Muscle of back (tissue), 13 donors: ENCODE measurements around the gene DCLRE1B. TPM values are rescaled to one million over a fixed set of nuclear protein-coding genes. Genes with fewer than 3 reads are reported as not detected.
A peak's percentile ranks its signal among the peaks of the same experiment; 100 is the strongest.

Experiments
- DNase-seq, 3 donors: peaks; one replicate each; pipeline versions ENCODE4 v3.0.0 to v3.0.0-alpha.2; 2013
- long read RNA-seq, 9 donors: transcript quantifications; one replicate each; lab custom pipeline, GENCODE V29; 2026
- polyA plus RNA-seq, 10 donors: library from polyadenylated mRNA; unstranded; fragments of 120-200 nt; gene quantifications; one replicate each; pipeline ENCODE4 v1.2.1, GENCODE V29; 2013; ENCODE audit not compliant: insufficient read length in 10 of 10

Gene DCLRE1B
- 10 to 100 TPM in 4 of 10 donors, 1 to 10 TPM in 6; 7.6 to 11.6 (median 9.0) TPM for polyA plus RNA-seq
- long read RNA-seq, donor 1, partial matches to known transcripts = 0 of 4 reads
- long read RNA-seq, donor 1, other reads (novel, unspliced or antisense) = 0 of 4 reads
- long read RNA-seq, donor 2, partial matches to known transcripts = 0 of 2 reads
- long read RNA-seq, donor 2, other reads (novel, unspliced or antisense) = 0 of 2 reads
- long read RNA-seq, donor 3 = 0 reads
- long read RNA-seq, donor 4 = 0 reads
- long read RNA-seq, donor 5, transcript DCLRE1B-201 (4 exons, 3,940 nt) = major isoform, 7 of 9 reads
- long read RNA-seq, donor 5, partial matches to known transcripts = 0 of 9 reads
- long read RNA-seq, donor 5, other reads (novel, unspliced or antisense) = 0 of 9 reads
- long read RNA-seq, donor 6, partial matches to known transcripts = 0 of 3 reads
- long read RNA-seq, donor 6, other reads (novel, unspliced or antisense) = 0 of 3 reads
- long read RNA-seq, donor 7, partial matches to known transcripts = 0 of 5 reads
- long read RNA-seq, donor 7, other reads (novel, unspliced or antisense) = 0 of 5 reads
- long read RNA-seq, donor 8, partial matches to known transcripts = 5 of 9 reads
- long read RNA-seq, donor 8, other reads (novel, unspliced or antisense) = 0 of 9 reads
- long read RNA-seq, donor 9, partial matches to known transcripts = 0 of 2 reads
- long read RNA-seq, donor 9, other reads (novel, unspliced or antisense) = 0 of 2 reads

DNA sequence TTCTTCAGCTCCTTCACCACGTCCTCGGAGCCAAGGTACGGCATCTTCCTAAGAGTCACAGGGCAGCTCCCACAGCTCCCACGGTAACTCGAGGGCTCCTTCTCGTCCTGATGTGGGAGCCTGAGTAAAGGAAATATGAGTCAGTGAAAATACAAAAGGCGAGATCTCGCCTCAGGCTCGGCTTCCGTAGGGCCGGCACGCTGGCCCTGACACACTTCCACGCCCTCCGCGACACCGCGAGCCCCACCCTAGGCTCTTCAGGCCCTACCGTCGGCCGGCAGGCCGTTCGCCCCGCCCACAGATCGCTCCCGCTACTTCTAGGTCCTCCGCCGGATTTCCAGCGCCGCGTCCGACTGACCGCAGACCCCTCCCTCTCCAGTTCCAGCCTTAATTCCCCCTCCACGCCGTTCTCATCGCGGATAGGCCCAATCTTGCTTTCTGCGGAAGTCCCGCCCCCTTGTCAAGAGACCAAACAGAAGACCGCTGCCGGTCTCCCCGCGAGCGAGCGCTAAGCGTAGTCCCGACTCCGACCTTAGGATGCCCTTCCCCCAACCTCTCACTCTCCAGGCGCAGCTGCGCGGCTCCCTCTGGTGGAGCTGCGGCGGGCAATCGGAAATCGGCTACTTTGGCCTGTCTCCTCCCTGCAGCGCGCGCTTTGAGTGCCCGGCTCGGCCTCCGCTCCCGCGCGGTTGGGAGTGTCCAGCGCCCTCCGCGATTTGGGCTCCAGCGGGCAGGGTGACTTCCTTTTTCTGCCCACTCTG is at the start of gene DCLRE1B, which contains the start of gene AP4B1:
TSS of gene DCLRE1B (plus strand) at position 653 of the 761 bp plus-strand sequence. CDS start 261 bp downstream, outside the sequence.
TSS of gene AP4B1 (minus strand) at position 126 of the 761 bp plus-strand sequence. CDS start at position 44, 82 bp downstream.
- DNase-seq = peak; percentile 100

DNA sequence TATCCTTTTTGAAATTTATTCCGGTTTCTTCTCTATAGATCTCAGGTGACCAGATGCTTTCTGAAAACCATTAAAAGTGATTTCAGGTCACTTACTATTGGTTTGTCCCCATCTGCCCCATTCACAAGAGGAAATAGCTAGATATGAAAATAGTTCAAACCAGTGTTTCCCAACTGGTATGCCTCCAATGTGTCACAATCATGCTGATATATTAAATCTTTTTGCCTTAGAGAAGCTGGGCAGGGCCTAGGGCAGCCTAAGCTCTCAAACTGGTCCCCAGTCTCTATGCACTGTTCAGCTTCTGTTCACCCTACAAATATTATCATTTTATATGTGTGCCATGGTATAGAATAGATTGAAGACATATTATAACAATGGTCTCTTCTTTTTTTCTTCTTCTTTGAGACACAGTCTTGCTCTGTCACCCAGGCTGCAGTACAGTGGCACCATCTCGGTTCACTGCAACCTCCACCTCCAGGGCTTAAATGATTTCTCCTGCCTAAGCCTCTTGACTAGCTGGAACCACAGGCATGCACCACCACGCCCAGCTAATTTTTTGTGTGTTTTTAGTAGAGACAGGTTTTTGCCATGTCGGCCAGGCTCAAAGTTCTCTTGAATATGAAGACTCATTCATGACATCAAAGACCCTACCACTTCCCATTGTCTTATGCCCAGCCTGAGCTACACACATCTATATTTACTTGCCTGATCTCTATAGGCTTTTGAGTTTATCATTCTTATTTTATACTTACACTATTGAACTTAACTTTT is 49.3 kb upstream of the DCLRE1B start:
- no peak for DNase-seq

DNA sequence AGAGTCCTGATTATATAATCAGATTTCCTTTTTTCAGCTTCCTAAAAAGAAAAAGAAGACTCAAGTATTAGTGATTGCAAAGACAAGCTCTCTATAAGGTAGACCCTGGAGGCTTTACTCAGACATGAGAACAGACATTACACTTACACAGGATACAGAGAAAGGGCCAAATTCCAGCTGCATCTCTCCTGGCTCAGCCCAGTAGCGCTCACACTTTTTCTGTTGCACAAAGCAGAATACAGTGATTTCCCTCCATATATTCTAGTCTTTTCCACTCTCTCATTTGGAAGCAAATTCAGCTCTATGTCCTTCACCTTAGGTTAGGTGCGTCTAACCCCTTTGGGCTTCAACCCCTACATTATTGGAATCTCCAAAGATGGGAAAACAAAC is 48.7 kb upstream of the DCLRE1B start:
- peak in 1 of 3 donors; percentile 53 for DNase-seq

DNA sequence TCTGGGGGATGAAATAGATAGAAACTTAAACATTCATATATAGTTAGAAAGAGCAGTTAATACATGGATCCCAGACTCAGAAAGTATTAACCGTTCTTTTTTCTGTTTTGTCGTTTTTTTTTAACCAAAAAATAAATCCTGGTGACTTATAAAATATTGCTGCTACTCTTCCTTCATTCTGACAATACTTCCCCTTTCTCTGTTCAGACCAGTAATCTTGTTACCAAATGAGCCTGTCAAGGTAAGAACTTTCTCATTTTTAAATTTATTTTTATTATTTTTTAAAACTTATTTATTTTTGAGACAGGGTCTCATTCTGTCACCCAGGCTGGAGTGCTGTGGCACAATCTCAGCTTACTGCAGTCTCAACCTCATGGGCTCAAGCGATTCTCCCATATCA is 47.4 kb upstream of the DCLRE1B start:
- DNase-seq = no peak

DNA sequence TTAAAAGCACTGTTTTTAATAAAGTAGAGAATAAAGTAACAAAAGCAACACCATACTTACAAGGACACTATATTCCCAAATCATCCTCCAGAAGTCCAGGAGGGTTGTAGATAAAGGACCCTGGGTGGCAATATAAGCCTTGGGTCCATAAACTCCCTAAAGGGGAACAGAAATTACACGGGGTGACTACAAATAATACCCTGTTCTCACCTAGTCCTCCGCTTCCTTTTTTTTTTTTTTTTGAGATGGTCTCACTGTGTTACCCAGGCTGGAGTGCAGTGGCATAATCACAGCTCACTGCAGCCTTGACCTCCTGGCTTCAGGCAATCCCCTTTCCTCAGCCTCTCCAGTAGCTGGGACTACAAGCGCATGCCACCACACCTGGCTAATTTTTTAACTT is 46.7 kb upstream of the DCLRE1B start:
- no peak for DNase-seq

DNA sequence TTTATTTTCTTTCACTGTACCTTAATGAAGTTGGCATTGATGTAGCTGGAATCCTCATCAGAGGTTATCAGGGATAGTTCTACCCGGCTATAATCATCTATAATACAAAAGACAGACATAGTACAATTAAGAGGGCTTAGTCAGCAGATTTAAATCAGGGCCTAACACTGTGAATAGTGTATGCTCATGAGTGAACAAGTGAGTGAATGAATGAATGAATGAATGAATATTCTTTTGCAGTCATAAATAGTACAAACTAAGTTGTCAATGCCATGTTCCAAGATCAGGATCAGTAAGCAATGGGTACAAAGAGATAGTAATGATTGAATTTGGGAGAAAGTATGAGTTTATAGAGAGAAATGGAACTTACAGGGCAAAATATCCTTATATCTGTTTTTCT is 46.1 kb upstream of the DCLRE1B start:
- no peak for DNase-seq

DNA sequence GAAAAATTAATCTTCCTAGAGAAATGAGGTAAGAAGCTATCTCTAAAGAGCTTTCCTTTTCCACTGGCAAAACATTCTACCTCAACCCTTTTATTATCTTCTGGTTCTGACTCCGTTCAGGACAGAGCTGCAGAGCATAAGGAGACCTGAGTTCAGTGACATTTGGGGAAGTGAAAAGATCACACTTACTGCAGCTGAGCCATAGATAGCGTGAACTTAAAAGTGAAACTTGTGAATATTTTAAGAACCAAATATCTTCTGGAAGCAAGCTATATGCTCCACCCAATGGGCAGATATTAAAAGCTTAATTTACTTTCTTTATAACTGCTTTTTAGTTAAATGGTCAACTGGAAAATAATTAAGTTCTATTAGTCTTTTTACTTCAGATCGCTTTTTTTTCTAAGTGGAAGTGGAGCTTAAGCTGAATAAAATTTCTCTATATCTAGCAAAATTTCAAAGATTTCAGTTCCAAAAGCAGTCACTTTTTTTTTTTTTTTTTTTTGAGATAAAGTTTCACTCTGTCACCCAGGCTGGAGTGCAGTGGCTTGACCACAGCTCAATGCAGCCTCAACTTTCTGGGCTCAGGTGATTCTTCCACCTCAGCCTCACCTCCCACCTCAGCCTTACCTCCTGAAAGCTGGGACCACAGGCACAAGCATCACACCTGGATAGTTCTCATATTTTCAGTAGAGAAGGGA is 45.5 kb upstream of the DCLRE1B start:
- peak in 1 of 3 donors; percentile 14 for DNase-seq

DNA sequence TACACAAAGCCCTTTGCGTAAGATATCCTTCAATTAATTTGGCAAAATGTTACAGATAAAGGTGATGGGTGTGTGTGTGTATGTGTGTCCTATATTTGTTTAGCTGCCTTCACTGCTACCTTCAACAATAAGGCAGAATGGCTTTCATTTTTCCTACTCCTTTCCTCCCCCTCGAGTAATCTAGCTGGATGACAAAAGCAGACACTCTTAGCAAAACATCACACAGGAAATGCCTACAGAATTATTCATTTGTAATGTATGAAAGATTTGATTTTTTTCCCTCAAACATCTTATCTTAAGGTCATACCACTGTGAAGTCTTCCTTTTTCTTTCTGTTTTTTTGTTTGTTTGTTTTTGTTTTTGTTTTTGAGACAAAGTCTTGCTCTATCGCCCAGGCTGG is 44.2 kb upstream of the DCLRE1B start:
- peak in 1 of 3 donors; percentile 63 for DNase-seq

DNA sequence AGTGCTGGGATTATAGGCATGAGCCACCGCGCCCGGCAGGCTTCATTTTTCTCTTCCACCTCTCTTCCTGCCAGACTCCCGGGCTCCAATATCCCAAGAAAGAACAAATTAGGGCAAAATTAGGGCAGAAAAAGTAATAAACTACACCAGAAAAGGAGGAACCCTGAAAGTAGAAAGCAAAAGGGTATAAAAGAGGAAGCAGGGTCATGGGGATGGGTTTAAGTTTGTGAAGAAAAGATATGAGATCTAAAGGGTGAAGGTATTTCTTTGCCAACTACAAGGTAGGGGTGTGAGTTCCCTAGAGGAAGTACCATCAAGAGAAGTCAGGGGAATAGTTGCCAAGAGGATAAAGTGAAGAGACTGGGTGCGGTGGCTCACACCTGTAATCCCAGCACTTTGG is 43.5 kb upstream of the DCLRE1B start:
- no peak for DNase-seq

DNA sequence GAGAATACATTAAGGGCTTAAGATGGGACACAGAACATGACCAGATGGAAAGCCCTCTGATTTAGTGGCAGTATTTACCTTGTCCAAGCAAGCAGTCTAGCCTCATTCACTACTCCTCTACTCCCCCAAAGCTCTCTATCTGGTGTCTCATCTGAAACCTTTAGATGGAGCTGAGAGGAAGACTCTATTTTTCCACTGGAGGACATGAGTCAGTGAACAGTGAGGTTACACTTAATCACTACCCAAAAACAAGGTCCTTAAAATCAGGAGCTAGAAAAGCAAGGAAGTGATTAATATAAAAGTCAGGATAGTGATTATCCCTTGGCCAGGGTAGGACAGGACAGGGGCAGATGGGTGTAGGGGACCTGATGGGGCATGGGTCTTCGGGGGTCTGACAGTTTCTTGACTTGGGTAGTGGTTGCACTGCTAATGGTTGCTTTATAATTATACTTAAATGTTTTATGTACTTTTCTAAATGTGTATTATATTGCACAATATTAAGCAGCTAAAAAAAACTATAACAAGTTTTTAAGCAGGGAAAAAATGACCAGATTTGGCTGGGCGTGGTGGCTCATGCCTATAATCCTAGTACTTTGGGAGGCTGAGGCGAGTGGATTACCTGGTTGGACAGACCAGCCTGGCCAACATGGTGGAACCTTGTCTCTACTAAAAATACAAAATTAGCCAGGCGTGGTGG is 36.6 kb upstream of the DCLRE1B start:
- peak in 1 of 3 donors; percentile 28 for DNase-seq

DNA sequence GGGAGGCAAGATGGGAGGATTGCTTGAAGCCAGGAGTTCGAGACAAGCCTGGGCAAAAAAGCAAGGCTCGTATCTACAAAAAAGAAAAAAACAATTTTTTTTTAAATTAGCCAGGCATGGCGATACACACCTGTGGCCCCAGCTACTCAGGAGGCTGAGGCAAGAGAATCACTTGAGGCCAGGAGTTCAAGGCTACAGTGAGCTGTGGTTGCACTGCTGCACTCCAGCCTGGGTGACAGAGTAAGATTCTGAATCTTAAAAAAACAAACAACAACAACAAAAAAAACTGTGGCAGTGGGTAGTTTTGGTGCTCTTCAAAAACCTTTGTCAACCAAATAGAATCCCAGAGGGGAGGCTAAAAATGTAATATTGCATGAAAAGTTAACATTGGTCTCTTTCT is 34.3 kb upstream of the DCLRE1B start:
- no peak for DNase-seq

DNA sequence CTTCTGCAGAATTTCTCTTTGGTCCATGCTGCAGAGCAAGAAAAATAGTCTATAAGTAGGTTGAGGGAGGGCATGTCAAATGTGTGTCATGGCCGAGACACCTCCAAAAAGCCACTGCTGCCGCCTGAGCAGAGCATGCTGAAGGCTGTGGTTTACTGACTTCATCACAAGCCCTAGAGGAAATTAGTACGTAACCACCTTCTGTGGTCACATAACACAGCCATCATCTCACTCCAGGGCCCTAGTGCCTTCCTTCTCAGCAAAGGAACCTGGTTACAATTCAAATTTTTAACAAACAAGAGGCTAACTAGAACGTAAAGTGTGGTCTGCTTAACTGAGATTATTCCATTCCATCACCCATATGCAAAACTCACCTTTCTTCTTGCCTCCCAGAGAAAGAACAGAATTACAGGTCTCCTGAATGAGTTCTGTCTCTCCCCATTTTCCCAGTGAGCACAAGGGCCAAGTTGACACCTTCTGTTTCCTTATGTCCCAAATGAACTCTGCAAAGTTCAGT is 33.5 kb upstream of the DCLRE1B start, which contains the start of gene PTPN22:
TSS of gene PTPN22 (minus strand) at position 116 of the 517 bp plus-strand sequence.
- peak; percentile 18 to 59 (median 21) for DNase-seq

DNA sequence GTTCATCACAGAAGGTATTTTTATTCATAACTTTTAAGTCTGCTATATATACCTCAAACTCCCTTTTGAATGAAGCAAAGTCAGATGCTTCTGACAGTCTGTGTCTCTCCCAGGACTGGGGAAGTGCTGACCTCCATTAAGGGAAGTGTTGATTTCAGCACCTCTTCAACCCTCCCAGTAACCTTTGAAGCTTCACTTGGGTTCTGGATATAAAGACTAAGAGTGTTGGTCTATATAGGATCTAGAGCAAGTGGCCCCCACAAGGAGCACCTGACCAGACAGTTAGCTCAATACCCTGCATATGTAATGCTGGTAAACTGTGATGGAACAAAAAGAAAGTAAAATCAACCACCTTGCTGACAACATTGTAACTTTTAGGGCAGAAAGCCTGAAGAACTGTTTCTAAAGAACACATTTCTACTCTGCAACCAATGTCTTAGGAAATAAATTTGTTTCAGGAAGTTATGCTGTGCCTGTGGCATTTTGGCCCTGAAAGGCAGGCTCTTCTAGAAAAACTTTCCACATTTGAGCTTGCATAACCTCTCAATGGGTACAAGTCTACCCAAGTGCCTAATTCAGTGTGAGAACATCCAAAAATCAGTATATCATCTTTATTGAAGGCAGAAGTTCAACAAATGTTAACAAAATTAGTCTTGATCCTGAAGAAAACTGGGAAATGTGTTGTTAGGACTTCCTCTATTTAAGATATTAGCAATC is 32.7 kb upstream of the DCLRE1B start:
- peak in 1 of 3 donors; percentile 11 for DNase-seq

DNA sequence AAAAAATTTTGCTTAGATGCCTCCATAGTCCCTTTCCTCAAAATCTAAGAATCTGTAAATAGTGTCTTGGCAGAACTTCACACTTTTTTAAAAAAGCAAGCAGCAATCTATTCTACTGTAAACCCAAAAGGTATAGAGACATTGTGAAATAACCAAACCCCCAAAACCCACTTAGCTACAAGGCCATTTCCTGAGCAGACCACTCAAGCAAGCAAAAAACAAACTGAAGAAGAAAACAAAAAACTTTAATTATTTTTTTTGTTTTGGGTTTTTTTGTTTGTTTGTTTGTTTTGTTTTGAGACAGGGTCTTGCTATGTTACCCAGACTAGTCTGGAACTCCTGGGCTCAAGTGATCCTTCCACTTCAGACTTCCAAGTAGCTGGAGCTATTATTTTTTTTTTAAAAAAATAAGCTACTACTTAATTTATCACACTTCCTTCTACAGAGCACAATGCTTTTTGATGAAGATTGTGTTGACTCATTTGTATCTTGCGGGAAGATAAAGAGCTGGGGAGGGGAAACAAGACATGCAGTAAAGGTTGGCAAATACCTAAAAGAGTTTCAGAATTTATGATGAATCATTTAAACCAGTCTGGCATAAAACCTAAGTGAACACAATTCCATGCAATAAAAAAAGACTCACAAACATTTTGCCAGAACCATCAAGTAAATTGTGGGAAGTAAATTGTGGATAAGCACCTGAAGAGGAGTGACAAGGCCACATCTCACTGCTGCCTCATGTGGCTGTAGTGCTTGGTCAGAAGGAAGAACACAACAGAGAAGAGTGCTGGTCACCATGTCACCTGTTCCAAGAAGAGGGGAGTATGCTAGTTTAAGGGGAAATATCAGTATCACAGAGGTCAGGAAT is 30.9 kb upstream of the DCLRE1B start:
- no peak for DNase-seq

DNA sequence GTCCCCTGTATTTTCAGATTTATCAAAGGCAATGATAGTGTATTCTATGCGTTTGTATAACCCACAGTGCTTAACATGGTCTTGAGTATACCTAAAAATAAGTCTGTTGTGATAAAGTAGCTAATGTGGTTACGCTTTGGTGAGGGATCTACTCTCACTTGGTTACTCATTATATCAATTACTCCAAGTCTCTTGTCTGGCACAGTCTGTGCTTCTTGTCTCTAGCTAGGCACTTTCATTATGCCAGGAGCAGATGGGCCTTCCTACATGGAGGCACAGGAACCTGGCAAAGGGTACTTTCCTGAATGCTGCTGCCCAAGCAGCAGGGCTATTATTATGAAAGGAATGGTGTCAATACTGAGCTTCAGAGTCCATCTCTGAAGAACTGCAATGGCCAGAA is 29.4 kb upstream of the DCLRE1B start:
- no peak for DNase-seq

DNA sequence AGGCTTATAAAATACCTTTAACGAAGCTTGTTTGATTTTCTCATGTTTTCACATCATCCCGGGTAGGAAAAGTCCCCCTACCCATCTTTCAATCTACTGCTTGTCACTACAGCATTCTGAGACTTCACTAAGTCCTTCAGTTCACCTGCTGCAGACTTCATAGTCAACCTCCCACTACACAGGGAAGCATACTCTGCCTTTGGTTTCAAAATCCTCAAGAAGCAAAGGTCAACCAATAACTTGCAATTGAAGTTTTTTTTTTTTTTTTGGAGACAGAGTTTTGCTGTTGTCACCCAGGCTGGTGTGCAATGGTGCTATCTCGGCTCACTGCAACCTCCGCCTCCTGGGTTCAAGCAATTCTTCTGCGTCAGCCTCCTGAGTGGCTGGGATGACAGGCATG is 28.9 kb upstream of the DCLRE1B start:
- DNase-seq = no peak

DNA sequence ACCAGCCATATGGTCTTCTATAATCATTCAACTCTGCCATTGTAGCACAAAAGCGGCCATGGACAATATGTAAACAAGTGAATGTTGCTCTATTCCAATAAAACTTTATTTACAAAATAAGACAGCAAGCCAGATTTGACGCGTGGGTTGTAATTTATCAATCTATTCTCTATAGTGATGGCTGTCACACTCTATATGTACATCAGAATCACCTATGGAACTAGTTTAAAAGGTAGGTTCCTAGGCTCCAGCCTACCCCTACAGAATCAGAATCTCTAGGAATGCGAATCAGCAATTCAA is 25.4 kb upstream of the DCLRE1B start:
- DNase-seq = no peak

DNA sequence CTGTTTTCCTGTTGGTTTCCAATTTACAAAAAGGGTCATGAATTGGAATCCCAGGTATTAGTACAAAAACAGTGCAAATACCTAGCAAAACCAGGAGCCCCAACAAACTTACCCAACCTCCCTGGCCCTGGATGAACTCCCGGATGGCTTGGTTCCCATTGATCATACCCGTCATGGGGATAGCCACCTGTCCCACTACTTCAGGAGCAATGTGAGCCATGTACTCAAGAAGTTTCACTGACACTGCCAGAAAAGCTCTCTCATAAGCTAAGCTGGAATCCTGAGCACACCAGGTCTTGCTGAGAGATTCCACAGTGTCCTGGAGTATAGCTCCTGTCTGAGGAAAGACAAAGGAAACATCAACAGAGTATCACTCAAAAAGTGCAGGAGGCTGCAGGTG is 23.5 kb upstream of the DCLRE1B start:
- no peak for DNase-seq
